ENCODE results near the gene NDUFB5.

The NDUFB5 gene

DNA sequence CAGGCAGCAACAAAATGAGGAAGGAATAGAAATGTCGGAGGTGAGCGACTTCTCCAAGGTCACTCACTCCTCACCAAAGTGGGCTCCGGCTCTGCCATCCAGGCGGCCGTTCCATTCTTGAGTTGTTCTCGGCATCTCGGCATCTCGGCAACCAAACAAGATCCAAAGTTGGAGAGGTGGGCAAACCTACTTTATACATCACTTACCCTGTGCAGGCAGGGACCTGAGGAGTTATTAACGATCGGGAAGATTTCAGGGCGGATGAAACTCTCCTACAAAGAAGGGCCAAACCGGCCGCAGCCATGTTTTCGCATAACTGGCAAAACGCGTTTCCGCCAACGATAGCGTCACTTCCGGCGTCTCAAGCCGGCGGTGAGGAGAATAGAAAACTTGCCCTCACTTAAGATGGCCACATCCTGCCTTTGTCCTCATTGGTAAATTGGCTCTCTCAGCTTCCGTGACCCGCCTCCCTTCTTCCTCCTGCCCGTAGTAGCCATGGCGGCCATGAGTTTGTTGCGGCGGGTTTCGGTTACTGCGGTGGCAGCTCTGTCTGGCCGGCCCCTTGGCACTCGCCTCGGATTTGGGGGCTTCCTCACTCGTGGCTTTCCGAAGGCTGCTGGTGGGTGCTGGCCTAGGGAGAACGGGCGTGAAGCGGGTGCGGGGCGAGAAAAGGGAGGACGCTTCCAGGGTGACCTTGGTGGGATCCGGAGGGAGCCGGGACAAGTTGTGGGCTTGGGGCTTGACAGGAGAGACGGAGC lies at the start of gene NDUFB5, which contains the start of gene MRPL47:
TSS of gene NDUFB5 (plus strand) at position 474 of the 758 bp plus-strand sequence. CDS start at position 496, 22 bp downstream.
TSS of gene MRPL47 (minus strand) at position 318 of the 758 bp plus-strand sequence. CDS start at position 304, 14 bp downstream.
- Mint-ChIP-seq H3K27ac (peak within 1 kb of the TSS; percentile 97), H3K4me1 (peaks cover 58% of the 10 kb centered on the region), H3K4me3 (peak within 1 kb of the TSS; percentile 98), H3K27me3 (no peaks in the 10 kb centered on the region), H3K36me3 (peaks cover 36% of the 10 kb centered on the region), H3K9me3 (no peaks in the 10 kb centered on the region)
- CTCF ChIA-PET: interaction anchor here (1.1 kb wide), 1 partner anchor 48 kb away, joined by 3 read pairs; the partner anchor contains the start of gene USP13
- peak; percentile 96 for DNase-seq

GRCh38 chr3:179558742-179559364 lies 45.7 kb upstream of the NDUFB5 start:
- peaks cover 12% of the 10 kb centered on the region for H3K4me1 Mint-ChIP-seq
- CTCF ChIA-PET: interaction anchor here (0.6 to 2.0 kb wide), 5 partner anchors 26 to 238 kb away, joined by 3 to 9 read pairs (median 3); partner anchors contain the start of gene MFN1
- H3K27me3 Mint-ChIP-seq: peaks cover 13% of the 10 kb centered on the region
- no peaks in the 10 kb centered on the region for H3K9me3 Mint-ChIP-seq
- peak; percentile 70 for DNase-seq
- H3K36me3 Mint-ChIP-seq: peaks cover 2% of the 10 kb centered on the region
- H3K4me3 Mint-ChIP-seq: no peak overlapping the region
- no peak overlapping the region for H3K27ac Mint-ChIP-seq

DNA sequence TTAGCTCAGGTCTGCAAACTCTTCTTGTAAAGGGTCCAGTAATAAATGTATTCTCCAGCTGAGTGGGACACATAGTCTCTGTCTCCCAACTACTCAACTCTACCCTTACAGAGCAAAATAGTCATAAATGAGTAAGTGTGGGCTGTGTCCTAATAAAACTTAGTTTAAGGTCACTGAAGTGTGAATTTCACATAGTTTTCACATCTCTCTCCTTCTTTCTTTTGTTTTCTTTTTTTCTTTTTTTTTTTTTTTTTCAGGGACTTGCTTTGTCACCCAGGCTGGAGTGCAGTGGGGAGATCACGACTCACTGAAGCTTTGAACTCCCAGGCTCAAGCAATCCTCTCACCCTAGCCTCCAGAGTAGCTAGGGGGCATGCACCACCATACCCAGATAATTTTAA lies 43.8 kb upstream of the NDUFB5 start:
- Mint-ChIP-seq H3K27me3 (peaks cover 13% of the 10 kb centered on the region), H3K4me3 (no peak overlapping the region), H3K4me1 (peaks cover 30% of the 10 kb centered on the region), H3K9me3 (no peaks in the 10 kb centered on the region), H3K36me3 (peaks cover 6% of the 10 kb centered on the region), H3K27ac (no peak overlapping the region)
- CTCF ChIA-PET: interaction anchor here (0.6 kb wide), 1 partner anchor 375 kb away, joined by 3 read pairs; no protein-coding TSS in a partner anchor
- no peak for DNase-seq

- DNase-seq: peak; percentile 99
- peak within 1 kb of the TSS; percentile 91 for H3K4me3 Mint-ChIP-seq
- H3K4me1 Mint-ChIP-seq: peaks cover 35% of the 10 kb centered on the region
- H3K36me3 Mint-ChIP-seq: peaks cover 7% of the 10 kb centered on the region
- H3K9me3 Mint-ChIP-seq: no peaks in the 10 kb centered on the region
- H3K27me3 Mint-ChIP-seq: peaks cover 13% of the 10 kb centered on the region
- peak within 1 kb of the TSS; percentile 94 for H3K27ac Mint-ChIP-seq
- CTCF ChIA-PET: interaction anchor here (0.9 to 1.0 kb wide), 2 partner anchors 215 to 247 kb away, joined by 3 read pairs; partner anchors contain the start of gene MFN1
Observed at GRCh38 chr3:179562591-179563270, 41.9 kb upstream of the NDUFB5 start, which contains the start of gene ACTL6A. Gene ACTL6A (plus strand): TSS chr3:179562926. CDS start chr3:179563093, 167 bp downstream.

GRCh38 chr3:179563271-179563783 lies 41.3 kb upstream of the NDUFB5 start:
- CTCF ChIA-PET: interaction anchor here (0.9 kb wide), 1 partner anchor 216 kb away, joined by 3 read pairs; the partner anchor contains the start of gene MFN1
- peaks cover 7% of the 10 kb centered on the region for H3K36me3 Mint-ChIP-seq
- H3K4me3 Mint-ChIP-seq: peak overlapping the region; percentile 91
- peaks cover 13% of the 10 kb centered on the region for H3K27me3 Mint-ChIP-seq
- no peaks in the 10 kb centered on the region for H3K9me3 Mint-ChIP-seq
- peak overlapping the region; percentile 94 for H3K27ac Mint-ChIP-seq
- peaks cover 35% of the 10 kb centered on the region for H3K4me1 Mint-ChIP-seq
- DNase-seq: peak; percentile 81

DNA sequence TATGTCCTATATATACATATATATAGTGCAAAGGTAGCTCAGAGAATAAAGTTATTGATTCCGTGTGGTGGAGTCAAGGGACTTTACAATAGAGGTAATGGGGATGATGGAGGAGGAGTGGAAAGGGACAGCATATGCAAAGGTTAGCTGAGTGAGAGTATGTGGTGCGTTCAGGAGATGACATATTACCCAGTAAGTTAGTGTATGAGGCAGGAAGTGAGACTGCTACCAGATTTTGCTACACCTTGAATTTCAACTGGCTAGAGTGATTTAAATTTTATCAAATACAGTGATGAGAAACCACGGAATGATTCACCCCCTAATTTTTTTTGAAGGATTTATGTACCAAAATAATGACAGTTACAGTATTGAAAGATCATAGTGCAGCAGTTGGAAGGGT lies 39.1 kb upstream of the NDUFB5 start:
- Mint-ChIP-seq H3K27ac (peak overlapping the region; percentile 35), H3K27me3 (peaks cover 10% of the 10 kb centered on the region), H3K36me3 (peaks cover 12% of the 10 kb centered on the region), H3K4me3 (peak overlapping the region; percentile 2), H3K4me1 (peaks cover 35% of the 10 kb centered on the region), H3K9me3 (no peaks in the 10 kb centered on the region)
- DNase-seq: no peak
- CTCF ChIA-PET: interaction anchor here (1.4 kb wide), 1 partner anchor 12 kb away, joined by 3 read pairs; no protein-coding TSS in a partner anchor

DNA sequence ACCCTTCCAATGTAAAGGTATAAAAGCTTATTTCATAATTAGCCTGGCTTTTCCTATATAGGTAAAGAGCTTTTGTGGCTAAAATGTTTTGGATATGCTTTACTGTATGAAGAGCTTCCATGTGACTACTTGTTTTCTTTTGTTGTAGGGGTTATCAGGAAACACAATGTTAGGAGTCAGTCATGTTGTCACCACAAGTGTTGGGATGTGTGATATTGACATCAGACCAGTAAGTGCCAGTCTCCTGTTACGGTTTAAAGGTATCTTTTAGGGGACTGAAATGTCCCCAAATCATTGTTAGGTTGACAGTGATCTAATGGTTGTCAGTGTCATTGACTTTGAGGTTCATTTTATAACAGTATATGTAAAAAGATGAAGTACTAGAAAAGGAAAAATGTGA lies 23.6 kb upstream of the NDUFB5 start:
- DNase-seq: no peak
- CTCF ChIA-PET: no interaction called here
- Mint-ChIP-seq H3K27me3 (no peaks in the 10 kb centered on the region), H3K4me3 (no peak overlapping the region), H3K36me3 (peaks cover 33% of the 10 kb centered on the region), H3K9me3 (no peaks in the 10 kb centered on the region), H3K27ac (no peak overlapping the region), H3K4me1 (no peaks in the 10 kb centered on the region)

DNA sequence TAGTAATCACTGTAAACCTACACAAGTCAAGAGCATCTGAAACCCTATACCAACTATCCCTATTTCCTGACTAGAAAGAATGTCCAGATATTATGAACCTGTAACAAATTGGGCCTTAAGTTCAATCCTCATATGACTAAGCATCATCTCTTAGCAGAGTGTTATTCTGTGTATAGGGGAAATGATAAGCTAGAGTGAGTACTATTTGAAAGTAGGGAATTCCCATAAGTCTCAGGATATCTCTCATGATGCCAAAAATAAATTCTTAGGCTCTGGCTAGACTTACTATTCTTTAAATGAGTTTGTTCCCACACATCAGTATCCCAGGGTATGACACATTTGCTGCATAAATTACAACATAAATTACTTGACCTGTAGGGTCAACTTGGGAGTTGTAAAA lies 15.5 kb upstream of the NDUFB5 start:
- Mint-ChIP-seq H3K36me3 (peaks cover 41% of the 10 kb centered on the region), H3K4me3 (no peak overlapping the region), H3K27me3 (no peaks in the 10 kb centered on the region), H3K4me1 (no peaks in the 10 kb centered on the region), H3K27ac (no peak overlapping the region), H3K9me3 (no peaks in the 10 kb centered on the region)
- CTCF ChIA-PET: no interaction called here
- DNase-seq: no peak

DNA sequence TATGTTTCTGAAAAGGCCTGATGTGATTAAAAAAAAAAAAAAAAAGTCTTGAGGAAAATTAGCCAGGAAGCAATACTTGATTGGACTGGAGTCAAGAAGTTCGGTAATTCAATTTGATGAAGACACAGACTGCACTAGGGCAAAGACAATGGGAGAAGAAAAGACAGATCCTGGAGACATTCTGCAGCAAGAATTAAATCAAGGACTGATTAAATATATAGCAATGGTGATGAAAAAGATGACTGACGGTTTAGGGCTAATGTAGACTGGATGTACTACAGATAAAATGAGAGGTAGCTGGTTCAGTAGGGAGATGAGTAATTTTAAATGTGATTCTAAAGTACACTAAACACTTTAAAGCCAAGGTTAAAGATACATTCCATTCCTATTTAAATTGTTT lies 13.9 kb upstream of the NDUFB5 start:
- peaks cover 42% of the 10 kb centered on the region for H3K36me3 Mint-ChIP-seq
- no peaks in the 10 kb centered on the region for H3K9me3 Mint-ChIP-seq
- CTCF ChIA-PET: no interaction called here
- H3K27me3 Mint-ChIP-seq: no peaks in the 10 kb centered on the region
- H3K4me3 Mint-ChIP-seq: no peak overlapping the region
- no peak overlapping the region for H3K27ac Mint-ChIP-seq
- H3K4me1 Mint-ChIP-seq: no peaks in the 10 kb centered on the region
- DNase-seq: no peak

DNA sequence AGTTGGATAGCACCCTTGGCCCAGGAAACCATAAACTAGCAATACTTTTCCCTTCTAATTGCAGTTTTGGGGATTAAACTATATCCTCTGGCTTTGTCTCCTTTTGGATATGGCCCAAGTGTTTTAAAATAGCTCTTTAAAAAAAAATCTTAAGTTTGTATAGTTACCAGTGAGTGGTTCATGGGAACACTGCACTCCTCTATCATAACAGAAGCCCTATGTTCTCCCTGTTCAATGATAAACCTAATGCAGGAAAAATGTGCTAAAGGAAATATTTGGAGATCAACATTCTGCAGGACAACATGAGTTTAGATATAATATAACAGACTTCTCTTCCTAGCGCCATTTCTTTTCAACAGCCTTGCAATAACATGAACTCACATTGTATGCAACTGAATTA lies 13.3 kb upstream of the NDUFB5 start:
- DNase-seq: no peak
- H3K4me1 Mint-ChIP-seq: no peaks in the 10 kb centered on the region
- no peaks in the 10 kb centered on the region for H3K9me3 Mint-ChIP-seq
- no peak overlapping the region for H3K27ac Mint-ChIP-seq
- CTCF ChIA-PET: no interaction called here
- H3K36me3 Mint-ChIP-seq: peaks cover 36% of the 10 kb centered on the region
- H3K4me3 Mint-ChIP-seq: no peak overlapping the region
- no peaks in the 10 kb centered on the region for H3K27me3 Mint-ChIP-seq

GRCh38 chr3:179599531-179599930 lies 5.1 kb upstream of the NDUFB5 start:
- Mint-ChIP-seq H3K4me3 (no peak overlapping the region), H3K36me3 (peaks cover 30% of the 10 kb centered on the region), H3K27ac (no peak overlapping the region), H3K27me3 (no peaks in the 10 kb centered on the region), H3K9me3 (no peaks in the 10 kb centered on the region), H3K4me1 (peaks cover 17% of the 10 kb centered on the region)
- CTCF ChIA-PET: no interaction called here
- DNase-seq: no peak

GRCh38 chr3:179603321-179603720 lies 1.3 kb upstream of the NDUFB5 start:
- Mint-ChIP-seq H3K4me3 (peak overlapping the region; percentile 98), H3K36me3 (peaks cover 34% of the 10 kb centered on the region), H3K27ac (peak overlapping the region; percentile 97), H3K27me3 (no peaks in the 10 kb centered on the region), H3K4me1 (peaks cover 49% of the 10 kb centered on the region), H3K9me3 (no peaks in the 10 kb centered on the region)
- no peak for DNase-seq
- CTCF ChIA-PET: no interaction called here

GRCh38 chr3:179603831-179604230 lies 763 bp upstream of the NDUFB5 start:
- CTCF ChIA-PET: no interaction called here
- Mint-ChIP-seq H3K4me1 (peaks cover 52% of the 10 kb centered on the region), H3K9me3 (no peaks in the 10 kb centered on the region), H3K27ac (peak overlapping the region; percentile 97), H3K36me3 (peaks cover 33% of the 10 kb centered on the region), H3K27me3 (no peaks in the 10 kb centered on the region), H3K4me3 (peak overlapping the region; percentile 98)
- DNase-seq: no peak

- Mint-ChIP-seq H3K27ac (peak overlapping the region; percentile 58), H3K27me3 (no peaks in the 10 kb centered on the region), H3K9me3 (no peaks in the 10 kb centered on the region), H3K36me3 (peaks cover 35% of the 10 kb centered on the region), H3K4me3 (peak overlapping the region; percentile 29), H3K4me1 (peaks cover 67% of the 10 kb centered on the region)
- CTCF ChIA-PET: no interaction called here
- DNase-seq: no peak
Observed at GRCh38 chr3:179606534-179607085, 2.0 kb downstream of the NDUFB5 start.

Measured in activated naive CD4-positive, alpha-beta T cell treated with anti-CD3 and anti-CD28 coated beads, Interleukin-2, amount 10 ng/mL, durations not matched to agents 7 days and 5 days (primary cell).